ENCODE results near the gene ARMH1.

- TF ChIP-seq, protein P1, sequence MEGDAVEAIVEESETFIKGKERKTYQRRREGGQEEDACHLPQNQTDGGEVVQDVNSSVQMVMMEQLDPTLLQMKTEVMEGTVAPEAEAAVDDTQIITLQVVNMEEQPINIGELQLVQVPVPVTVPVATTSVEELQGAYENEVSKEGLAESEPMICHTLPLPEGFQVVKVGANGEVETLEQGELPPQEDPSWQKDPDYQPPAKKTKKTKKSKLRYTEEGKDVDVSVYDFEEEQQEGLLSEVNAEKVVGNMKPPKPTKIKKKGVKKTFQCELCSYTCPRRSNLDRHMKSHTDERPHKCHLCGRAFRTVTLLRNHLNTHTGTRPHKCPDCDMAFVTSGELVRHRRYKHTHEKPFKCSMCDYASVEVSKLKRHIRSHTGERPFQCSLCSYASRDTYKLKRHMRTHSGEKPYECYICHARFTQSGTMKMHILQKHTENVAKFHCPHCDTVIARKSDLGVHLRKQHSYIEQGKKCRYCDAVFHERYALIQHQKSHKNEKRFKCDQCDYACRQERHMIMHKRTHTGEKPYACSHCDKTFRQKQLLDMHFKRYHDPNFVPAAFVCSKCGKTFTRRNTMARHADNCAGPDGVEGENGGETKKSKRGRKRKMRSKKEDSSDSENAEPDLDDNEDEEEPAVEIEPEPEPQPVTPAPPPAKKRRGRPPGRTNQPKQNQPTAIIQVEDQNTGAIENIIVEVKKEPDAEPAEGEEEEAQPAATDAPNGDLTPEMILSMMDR (IDR thresholded peaks at IDR 0.05; ENCODE audit: low read length) = no peak
- no peak for TF ChIP-seq EZH2phosphoT487 (IDR thresholded peaks at IDR 0.05; ENCODE audit: low read length)
Measured at GRCh38 chr1:44673675-44674112, 820 bp upstream of the ARMH1 start.
